HG02970 (cell line): ENCODE measurements around the gene PTPRN2.
"Not testable (repeated sequence)": the region's sequence is repeated elsewhere in the genome, so short reads cannot be mapped to it uniquely, and the experiment has no call there.

Experiments used
- ATAC-seq: cut with Tn5 transposase; IDR thresholded peaks from one replicate; pipeline ENCODE4 v1.9.1; 2021; ENCODE audit warnings: mild to moderate bottlenecking, moderate library complexity, moderate number of reproducible peaks; ENCODE audit not compliant: unreplicated experiment, low FRiP score

PTPRN2 gene

DNA sequence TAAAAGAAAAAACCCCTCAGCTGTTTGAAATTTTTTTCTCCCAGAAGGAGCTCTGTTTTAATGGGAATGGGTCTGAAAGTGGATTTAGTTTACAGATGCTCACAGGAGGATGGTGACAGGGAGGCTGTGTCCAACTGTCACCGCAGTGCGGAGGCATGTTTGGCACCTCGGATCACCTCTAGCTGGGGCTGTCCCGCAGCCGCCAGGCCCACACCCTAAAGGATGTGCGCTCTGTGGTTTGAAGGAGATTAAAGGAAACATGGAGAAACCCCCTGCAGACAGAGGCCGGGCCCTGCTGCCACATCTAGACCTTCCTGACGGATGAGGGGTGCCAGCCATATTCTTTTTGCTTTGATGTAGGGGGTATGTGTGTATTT is 1090.3 kb downstream of the PTPRN2 start:
- ATAC-seq, result no peak

- no peak for ATAC-seq
Measured at GRCh38 chr7:157496416-157497275, 1091.0 kb downstream of the PTPRN2 start.

- ATAC-seq, result no peak
Measured at GRCh38 chr7:157495594-157495993, 1092.0 kb downstream of the PTPRN2 start.

DNA sequence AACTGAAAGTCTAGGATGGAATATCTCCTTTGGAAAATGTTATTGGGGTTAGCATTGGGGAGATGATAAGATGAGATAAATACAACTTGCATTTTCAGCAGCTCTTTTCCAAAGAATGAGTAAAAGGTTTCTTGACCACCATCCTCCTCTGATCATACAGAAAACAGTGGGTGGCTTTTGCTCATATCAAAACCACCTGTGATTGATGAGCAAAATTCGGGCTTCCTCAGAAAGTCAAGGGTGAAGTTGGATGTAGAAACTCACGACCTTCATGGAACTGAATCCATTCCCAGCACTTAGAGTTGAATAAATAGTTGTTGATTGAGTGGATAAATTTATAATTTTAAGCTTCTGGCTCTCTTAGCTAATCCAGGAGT is 1092.5 kb downstream of the PTPRN2 start:
- no peak for ATAC-seq

- ATAC-seq, result no peak
Measured at GRCh38 chr7:157494506-157495176, 1093.0 kb downstream of the PTPRN2 start.

- ATAC-seq, result no peak
Measured at GRCh38 chr7:157493776-157494175, 1093.8 kb downstream of the PTPRN2 start.

GRCh38 chr7:157493017-157493416 is 1094.6 kb downstream of the PTPRN2 start:
- ATAC-seq, result no peak

GRCh38 chr7:157490465-157490912 is 1097.1 kb downstream of the PTPRN2 start:
- ATAC-seq, result no peak

DNA sequence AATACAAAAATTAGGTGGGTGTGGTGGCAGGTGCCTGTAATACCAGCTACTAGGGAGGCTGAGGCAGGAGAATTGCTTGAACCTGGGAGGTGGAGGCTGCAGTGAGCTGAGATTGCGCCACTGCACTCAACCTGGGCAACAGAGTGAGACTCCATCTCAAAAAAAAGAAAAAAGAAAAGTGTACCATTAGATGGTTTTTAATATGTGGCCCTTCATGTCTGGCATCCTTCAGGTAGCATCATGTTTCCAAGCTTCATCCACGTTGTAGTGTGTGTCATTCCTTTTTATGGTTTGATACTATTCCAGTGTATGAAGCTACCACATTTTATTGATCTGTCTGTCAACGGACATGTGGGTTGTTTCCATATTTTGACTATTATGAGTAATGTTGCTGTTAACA is 1097.8 kb downstream of the PTPRN2 start:
- ATAC-seq, result not testable (repeated sequence)
